ENCODE measurements around the gene UBXN6. TPM values are rescaled to one million over a fixed set of nuclear protein-coding genes. Genes with fewer than 3 reads are reported as not detected.

The UBXN6 gene
- total RNA-seq, 1 experiment from 2014 or later: 76.5 TPM

GRCh38 chr19:4400135-4400936 is 57.3 kb downstream of the UBXN6 start, which contains the start of gene SH3GL1:
Gene SH3GL1 (minus strand): TSS chr19:4400547. CDS start chr19:4400368, 179 bp downstream.
- H2AFZ ChIP-seq (ENCODE audit: low read depth, low read length, poor library complexity, severe bottlenecking): no peak within 1 kb of the TSS
- peaks cover 77% of the 10 kb centered on the region for H3K79me2 ChIP-seq (ENCODE audit: insufficient read depth, low read length)
- H4K20me1 ChIP-seq (ENCODE audit: insufficient read depth): peaks cover 17% of the 10 kb centered on the region
- peak within 1 kb of the TSS; percentile 95 for H3K9ac ChIP-seq (ENCODE audit: low read length)
- peak within 1 kb of the TSS; percentile 100 for H3K4me2 ChIP-seq (ENCODE audit: low read length)
- H3K9me3 ChIP-seq (ENCODE audit: control insufficient read depth in 1 of 2, insufficient read depth in 1 of 2, low read depth in 1 of 2, low read length in 2 of 2): no peaks in the 10 kb centered on the region
- ChIA-PET CTCF (interaction anchor here (0.6 to 2.2 kb wide), 11 partner anchors 9 to 133 kb away, joined by 3 to 13 read pairs (median 3); no protein-coding TSS in a partner anchor), RAD21 (ENCODE audit: low non-redundant PET in 1 of 2, low total read pairs in 2 of 2, uncharacterized antibody in 2 of 2, unreplicated experiment in 2 of 2) (interaction anchor here in 1 of 2 experiments (0.6 kb wide), 1 partner anchor 26 kb away, joined by 3 read pairs; no protein-coding TSS in a partner anchor), POLR2A (no interaction called here)
- peak within 1 kb of the TSS; percentile 88 for H3K27ac ChIP-seq (ENCODE audit: low read depth, low read length)
- peak within 1 kb of the TSS; percentile 93 to 97 for H3K4me3 ChIP-seq (replicated peaks in 1 of 2; ENCODE audit: low read depth in 1 of 2, low read length in 2 of 2)
- H3K4me1 ChIP-seq (ENCODE audit: control insufficient read depth in 1 of 2, insufficient read depth in 2 of 2, low read length in 2 of 2): peaks cover 16 to 44% of the 10 kb centered on the region in 2 experiments
- BruUV-seq (replicated peaks): no TSS peak
- H3K27me3 ChIP-seq (ENCODE audit: insufficient read depth, low read length): no peaks in the 10 kb centered on the region
- peak; percentile 86 for DNase-seq (ENCODE audit: low read depth, low spot score)
- peaks cover 3 to 28% of the 10 kb centered on the region in 2 experiments for H3K36me3 ChIP-seq (ENCODE audit: control insufficient read depth in 1 of 2, insufficient read depth in 2 of 2, low read length in 2 of 2)
- no peaks in the 10 kb centered on the region for H3K9me2 ChIP-seq (ENCODE audit: insufficient read depth)
- intact Hi-C loops (cut with micrococcal nuclease): loop anchor here (1.0 to 5.0 kb wide), 3 partner anchors 24 to 133 kb away; no protein-coding TSS in a partner anchor
- peak; percentile 71 for ATAC-seq
- TF ChIP-seq SIN3A (IDR thresholded peaks at IDR 0.05; ENCODE audit: low read depth): peak; percentile 67
- TF ChIP-seq EGR1 (IDR thresholded peaks at IDR 0.05; ENCODE audit: low read depth): no peak
- no peak for TF ChIP-seq CEBPB (IDR thresholded peaks at IDR 0.05; ENCODE audit: low read depth)
- TF ChIP-seq RAD21 (IDR thresholded peaks at IDR 0.05; ENCODE audit: low read depth): peak; percentile 58
- peak; percentile 91 for TF ChIP-seq MAX (IDR thresholded peaks at IDR 0.05)
- peak; percentile 23; the same call in 1 of the 2 replicates for TF ChIP-seq JUND (IDR thresholded peaks at IDR 0.05)
- TF ChIP-seq ZFX (IDR thresholded peaks at IDR 0.05): peak; percentile 97
- peak; percentile 98 for TF ChIP-seq CBX3 (IDR thresholded peaks at IDR 0.05; ENCODE audit: low read depth)
- peak; percentile 84 for TF ChIP-seq ZBTB33 (IDR thresholded peaks at IDR 0.05; ENCODE audit: extremely low read depth, insufficient replicate concordance, low read length)
- no peak for TF ChIP-seq EZH2phosphoT487 (IDR thresholded peaks at IDR 0.05; ENCODE audit: borderline replicate concordance)
- TF ChIP-seq SP1 (IDR thresholded peaks at IDR 0.05; ENCODE audit: low read depth): peak; percentile 67
- no peak for TF ChIP-seq FOSL1 (IDR thresholded peaks at IDR 0.05; ENCODE audit: low read depth)
- peak; percentile 38 for TF ChIP-seq POLR2A (IDR thresholded peaks at IDR 0.05; ENCODE audit: borderline replicate concordance, extremely low read depth, insufficient read depth, insufficient read length)
- peak; percentile 89 to 98 (median 89) for TF ChIP-seq CTCF (IDR thresholded peaks at IDR 0.05 in 2 of 3, conservative IDR thresholded peaks at IDR 0.05 in 1 of 3; ENCODE audit: borderline replicate concordance in 1 of 3, insufficient read depth in 1 of 3, low read depth in 2 of 3, low read length in 2 of 3)
- TF ChIP-seq ATF3 (IDR thresholded peaks at IDR 0.05): no peak
- no peak for TF ChIP-seq ELF1 (IDR thresholded peaks at IDR 0.05; ENCODE audit: borderline replicate concordance, low read depth)
- TF ChIP-seq POLR2AphosphoS5 (IDR thresholded peaks at IDR 0.05; ENCODE audit: low read depth, low read length): peak; percentile 69
- TF ChIP-seq TCF7L2 (IDR thresholded peaks at IDR 0.05; ENCODE audit: borderline replicate concordance, extremely low read depth, insufficient read depth, insufficient read length): no peak
- TF ChIP-seq SRF (IDR thresholded peaks at IDR 0.05; ENCODE audit: low read depth): no peak; the same call in 1 of the 2 replicates
- TF ChIP-seq YY1 (IDR thresholded peaks at IDR 0.05; ENCODE audit: extremely low read depth, insufficient replicate concordance, low read depth, low read length): peak; percentile 83
